Tibial nerve (tissue), 3 donors: ENCODE results near the gene SRRM5.

Experiments used
- CTCF ChIP-seq, 5 experiments: fragments of 200-600 bp in 3 of 5; fragments of 450-650 bp in 2 of 5; sonication (generic) in 3 of 5; IDR thresholded peaks; one replicate each; pipeline ENCODE4 v1.5.1; 2016 to 2019; ENCODE audit warnings: antibody characterized with exemption in 5 of 5, mild to moderate bottlenecking in 3 of 5, moderate library complexity in 2 of 5
- POLR2A ChIP-seq, 2 donors: fragments of 450-650 bp; IDR thresholded peaks; one replicate each; pipeline ENCODE4 v1.6.1; 2017; ENCODE audit warnings: antibody characterized with exemption in 2 of 2, mild to moderate bottlenecking in 2 of 2, moderate library complexity in 2 of 2

GRCh38 chr19:43660971-43661360 lies 49.1 kb downstream of the SRRM5 start:
- TF ChIP-seq POLR2A (IDR thresholded peaks at IDR 0.05) (no peak), CTCF (IDR thresholded peaks at IDR 0.05) (no peak)
